Stomach (tissue), 4 donors: ENCODE results near the gene STMN1.

Source experiments
- CTCF ChIP-seq, 7 experiments: fragments of 450-650 bp in 4 of 7; fragments of 200-600 bp in 3 of 7; sonication (generic) in 3 of 7; IDR thresholded peaks; one replicate each; pipeline ENCODE4 v1.5.1; 2016 to 2019; ENCODE audit warnings: antibody characterized with exemption in 7 of 7, control low read depth in 2 of 7, mild to moderate bottlenecking in 1 of 7
- EP300 ChIP-seq: sonication (generic); formaldehyde crosslinking; IDR thresholded peaks from one replicate; pipeline ENCODE4 v1.6.1; 2017; ENCODE audit warnings: antibody characterized with exemption
- POLR2A ChIP-seq, 4 donors: fragments of 450-650 bp; IDR thresholded peaks; one replicate each; pipeline ENCODE4 v1.6.1; 2016; ENCODE audit warnings: antibody characterized with exemption in 4 of 4, control low read depth in 2 of 4, mild to moderate bottlenecking in 1 of 4, moderate library complexity in 1 of 4

- no peak for TF ChIP-seq CTCF (IDR thresholded peaks at IDR 0.05)
- no peak for TF ChIP-seq POLR2A (IDR thresholded peaks at IDR 0.05)
- no peak for TF ChIP-seq EP300
Measured at GRCh38 chr1:25874209-25874608, 32.0 kb downstream of the STMN1 start.
